Parathyroid adenoma (tissue), 2 donors: ENCODE results near the gene ZSWIM3.

Experiments used
- H2AFZ ChIP-seq: fragments of 300-600 bp; sonication (generic); one replicate; pipeline ENCODE4 v1.7.0; 2017; ENCODE audit warnings: antibody characterized with exemption, mild to moderate bottlenecking
- H3K27ac ChIP-seq: fragments of 300-600 bp; sonication (generic); one replicate; pipeline ENCODE4 v1.7.0; 2017
- H3K27me3 ChIP-seq: fragments of 300-600 bp; sonication (generic); one replicate; pipeline ENCODE4 v1.7.0; 2017; ENCODE audit warnings: low read length; ENCODE audit not compliant: control insufficient read depth, insufficient read depth
- H3K36me3 ChIP-seq: fragments of 300-600 bp; sonication (generic); one replicate; pipeline ENCODE4 v1.7.0; 2017; ENCODE audit warnings: low read length; ENCODE audit not compliant: control insufficient read depth, insufficient read depth
- H3K4me1 ChIP-seq: fragments of 300-600 bp; sonication (generic); one replicate; pipeline ENCODE4 v1.7.0; 2017; ENCODE audit warnings: control low read depth
- H3K4me2 ChIP-seq: fragments of 300-600 bp; sonication (generic); one replicate; pipeline ENCODE4 v1.7.0; 2017; ENCODE audit warnings: low read length
- H3K4me3 ChIP-seq: fragments of 300-600 bp; sonication (generic); one replicate; pipeline ENCODE4 v1.7.0; 2017; ENCODE audit warnings: low read depth, low read length
- H3K79me2 ChIP-seq: fragments of 300-600 bp; sonication (generic); one replicate; pipeline ENCODE4 v1.7.0; 2017; ENCODE audit warnings: control low read depth
- H3K9ac ChIP-seq: fragments of 300-600 bp; sonication (generic); one replicate; pipeline ENCODE4 v1.7.0; 2017; ENCODE audit warnings: mild to moderate bottlenecking
- H3K9me3 ChIP-seq: fragments of 300-600 bp; sonication (generic); one replicate; pipeline ENCODE4 v1.7.0; 2017; ENCODE audit warnings: low read length; ENCODE audit not compliant: control insufficient read depth
- TF ChIP-seq, protein P1 (sequence below): fragments of 300-600 bp; sonication (generic); IDR thresholded peaks from one replicate; pipeline ENCODE4 v1.7.0; 2017; ENCODE audit warnings: antibody characterized with exemption, mild to moderate bottlenecking
- donor health status: primary hyperparathyroidism.

The ZSWIM3 gene

DNA sequence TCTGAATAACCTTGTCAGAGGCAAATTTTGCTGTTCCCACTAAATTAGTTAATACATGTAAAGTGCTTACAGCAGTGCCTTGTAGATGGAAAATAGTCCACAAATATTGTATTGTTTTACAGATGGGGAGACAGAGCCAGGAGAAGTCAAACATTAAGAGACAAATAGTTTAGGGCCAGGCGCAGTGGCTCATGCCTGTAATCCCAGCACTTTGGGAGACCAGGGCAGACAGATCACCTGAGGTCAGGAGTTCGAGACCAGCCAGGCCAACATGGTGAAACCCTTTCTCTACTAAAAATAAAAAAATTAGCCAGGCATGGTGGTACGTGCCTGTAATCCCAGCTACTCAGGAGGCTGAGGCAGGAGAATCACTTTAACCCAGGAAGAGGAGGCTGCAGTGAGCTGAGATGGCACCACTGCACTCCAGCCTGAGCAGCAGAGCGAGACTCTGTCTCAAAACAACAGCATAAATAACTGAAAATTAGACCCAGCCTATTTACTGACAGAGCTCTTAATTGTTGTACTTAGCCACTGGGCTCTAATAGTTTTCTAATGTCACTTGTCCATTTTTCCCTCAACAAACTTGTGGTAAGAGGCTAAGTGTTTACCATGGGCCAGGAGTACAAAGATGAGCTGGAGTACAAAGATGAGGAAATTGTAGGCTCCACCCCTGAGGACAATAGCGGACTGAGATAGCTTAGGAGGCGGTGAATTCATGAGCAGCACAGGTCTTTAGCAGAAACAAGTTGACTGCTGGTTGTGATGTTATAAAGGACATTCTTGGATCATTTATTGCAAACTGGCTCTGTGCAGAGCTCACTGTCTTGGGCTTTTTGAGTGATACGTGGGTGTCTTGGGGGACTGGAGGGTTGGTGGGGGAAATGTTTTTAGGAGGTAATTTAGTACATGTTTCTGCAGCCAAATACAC lies 6.4 kb downstream of the ZSWIM3 start:
- no peak overlapping the region for H2AFZ ChIP-seq
- TF ChIP-seq, protein P1, sequence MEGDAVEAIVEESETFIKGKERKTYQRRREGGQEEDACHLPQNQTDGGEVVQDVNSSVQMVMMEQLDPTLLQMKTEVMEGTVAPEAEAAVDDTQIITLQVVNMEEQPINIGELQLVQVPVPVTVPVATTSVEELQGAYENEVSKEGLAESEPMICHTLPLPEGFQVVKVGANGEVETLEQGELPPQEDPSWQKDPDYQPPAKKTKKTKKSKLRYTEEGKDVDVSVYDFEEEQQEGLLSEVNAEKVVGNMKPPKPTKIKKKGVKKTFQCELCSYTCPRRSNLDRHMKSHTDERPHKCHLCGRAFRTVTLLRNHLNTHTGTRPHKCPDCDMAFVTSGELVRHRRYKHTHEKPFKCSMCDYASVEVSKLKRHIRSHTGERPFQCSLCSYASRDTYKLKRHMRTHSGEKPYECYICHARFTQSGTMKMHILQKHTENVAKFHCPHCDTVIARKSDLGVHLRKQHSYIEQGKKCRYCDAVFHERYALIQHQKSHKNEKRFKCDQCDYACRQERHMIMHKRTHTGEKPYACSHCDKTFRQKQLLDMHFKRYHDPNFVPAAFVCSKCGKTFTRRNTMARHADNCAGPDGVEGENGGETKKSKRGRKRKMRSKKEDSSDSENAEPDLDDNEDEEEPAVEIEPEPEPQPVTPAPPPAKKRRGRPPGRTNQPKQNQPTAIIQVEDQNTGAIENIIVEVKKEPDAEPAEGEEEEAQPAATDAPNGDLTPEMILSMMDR: no peak
- H3K9me3 ChIP-seq: no peaks in the 10 kb centered on the region
- peaks cover 3% of the 10 kb centered on the region for H3K79me2 ChIP-seq
- H3K4me2 ChIP-seq: no peak overlapping the region
- no peak overlapping the region for H3K27ac ChIP-seq
- no peak overlapping the region for H3K9ac ChIP-seq
- no peaks in the 10 kb centered on the region for H3K27me3 ChIP-seq
- H3K4me1 ChIP-seq: no peaks in the 10 kb centered on the region
- H3K36me3 ChIP-seq: no peaks in the 10 kb centered on the region
- no peak overlapping the region for H3K4me3 ChIP-seq

DNA sequence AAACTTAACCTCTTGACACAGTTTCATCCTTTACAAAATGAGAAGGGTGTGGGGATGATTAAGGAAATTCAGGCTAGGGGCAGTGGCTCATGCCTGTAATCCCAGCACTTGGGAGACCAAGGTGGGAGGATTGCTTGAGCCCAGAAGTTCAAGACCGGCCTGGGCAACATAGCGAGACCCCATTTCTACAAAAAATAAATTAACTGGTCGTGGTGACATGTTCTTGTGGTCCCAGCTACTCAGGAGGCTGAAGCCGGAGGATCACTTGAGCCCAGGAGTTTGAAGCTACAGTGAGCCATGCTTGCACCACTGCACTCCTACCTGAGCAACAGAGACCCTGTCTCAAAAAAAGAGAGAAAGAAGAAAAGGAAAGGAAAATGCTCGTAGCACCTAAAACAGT lies 9.0 kb downstream of the ZSWIM3 start:
- Histone ChIP-seq H3K4me3 (no peak overlapping the region), H3K27ac (no peak overlapping the region), H3K4me1 (no peaks in the 10 kb centered on the region), H3K4me2 (no peak overlapping the region), H3K36me3 (no peaks in the 10 kb centered on the region), H2AFZ (no peak overlapping the region), H3K27me3 (no peaks in the 10 kb centered on the region), H3K9ac (no peak overlapping the region), H3K79me2 (peaks cover 3% of the 10 kb centered on the region), H3K9me3 (no peaks in the 10 kb centered on the region)
- TF ChIP-seq, protein P1: no peak

DNA sequence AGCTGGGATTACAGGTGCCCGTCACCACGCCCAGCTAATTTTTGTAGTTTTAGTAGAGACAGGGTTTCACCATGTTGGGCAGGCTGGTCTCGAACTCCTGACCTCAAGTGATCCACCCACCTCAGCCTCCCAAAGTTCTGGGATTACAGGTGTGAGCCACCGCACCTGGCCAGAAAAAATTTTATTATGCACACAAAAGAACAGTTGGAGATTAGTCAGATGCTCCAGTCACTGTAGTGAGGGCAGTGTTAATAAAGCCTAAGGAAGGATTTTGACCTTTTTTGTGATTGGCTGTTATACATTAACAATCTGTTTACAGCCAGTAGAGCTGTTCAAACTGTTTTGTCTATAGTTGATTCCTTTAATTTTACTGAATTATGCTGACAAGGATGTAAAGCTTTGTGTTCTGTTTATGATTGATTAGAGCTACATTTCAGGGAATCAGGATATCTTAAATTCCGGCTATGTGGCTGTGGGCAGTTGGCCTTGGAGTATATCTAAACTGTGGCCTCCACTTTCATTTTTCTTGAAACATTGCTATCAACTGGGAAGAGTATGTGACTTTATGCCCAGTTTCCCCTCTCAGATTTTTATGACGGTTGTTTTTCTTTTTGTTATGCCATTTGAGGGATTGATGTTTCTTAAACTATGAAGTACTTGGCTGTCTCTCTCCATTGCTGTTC lies 9.9 kb downstream of the ZSWIM3 start:
- H3K36me3 ChIP-seq: no peaks in the 10 kb centered on the region
- no peak overlapping the region for H3K4me3 ChIP-seq
- peaks cover 3% of the 10 kb centered on the region for H3K79me2 ChIP-seq
- H2AFZ ChIP-seq: no peak overlapping the region
- no peaks in the 10 kb centered on the region for H3K9me3 ChIP-seq
- no peak overlapping the region for H3K4me2 ChIP-seq
- no peak overlapping the region for H3K9ac ChIP-seq
- H3K4me1 ChIP-seq: no peaks in the 10 kb centered on the region
- no peaks in the 10 kb centered on the region for H3K27me3 ChIP-seq
- TF ChIP-seq, protein P1: no peak
- H3K27ac ChIP-seq: no peak overlapping the region

DNA sequence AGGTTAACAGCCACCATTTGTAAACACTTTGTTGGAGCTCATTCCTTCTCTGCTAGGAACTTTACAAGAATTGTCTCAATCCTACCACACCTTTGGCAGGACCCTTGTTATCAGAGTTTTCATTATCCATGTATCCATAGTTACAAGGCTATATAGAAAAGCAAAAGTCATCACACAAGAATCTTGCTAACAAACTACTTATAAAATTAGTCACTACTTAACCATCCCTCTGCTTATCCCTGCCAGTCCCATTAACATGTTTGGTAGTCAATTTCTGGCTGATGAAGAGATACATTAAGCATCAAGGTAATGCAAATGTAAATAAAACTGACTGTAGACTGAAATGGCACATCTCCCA lies 10.4 kb downstream of the ZSWIM3 start:
- no peak overlapping the region for H2AFZ ChIP-seq
- no peak overlapping the region for H3K27ac ChIP-seq
- H3K9me3 ChIP-seq: no peaks in the 10 kb centered on the region
- no peaks in the 10 kb centered on the region for H3K79me2 ChIP-seq
- no peak overlapping the region for H3K9ac ChIP-seq
- H3K27me3 ChIP-seq: no peaks in the 10 kb centered on the region
- H3K36me3 ChIP-seq: no peaks in the 10 kb centered on the region
- TF ChIP-seq, protein P1: no peak
- H3K4me2 ChIP-seq: no peak overlapping the region
- H3K4me3 ChIP-seq: no peak overlapping the region
- H3K4me1 ChIP-seq: no peaks in the 10 kb centered on the region
